H9 (cell line): Measurements from ENCODE around the gene CST3. TPM values are rescaled to one million over a fixed set of nuclear protein-coding genes. Genes with fewer than 3 reads are reported as not detected.

Source experiments
- DNase-seq: peaks from one replicate; pipeline ENCODE4 v3.0.0-alpha.2; 2017
- H2AFZ ChIP-seq: one replicate; pipeline ENCODE4 v1.6.1; 2013; ENCODE audit warnings: mild to moderate bottlenecking, low read length, control low read depth, moderate library complexity
- H2AK5ac ChIP-seq: 2 replicates; pipeline ENCODE4 v1.6.1; 2013; ENCODE audit warnings: low read length, control low read depth, mixed read lengths; ENCODE audit not compliant: insufficient read length
- H2BK120ac ChIP-seq: one replicate; pipeline ENCODE4 v1.6.1; 2013; ENCODE audit warnings: low read depth, mild to moderate bottlenecking, low read length, control low read depth, inconsistent platforms; ENCODE audit not compliant: poor library complexity, severe bottlenecking
- H2BK12ac ChIP-seq: 2 replicates; pipeline ENCODE4 v1.6.1; 2013; ENCODE audit warnings: low read length, control low read depth, mixed read lengths, low read depth; ENCODE audit not compliant: insufficient read length
- H2BK15ac ChIP-seq: 2 replicates; pipeline ENCODE4 v1.6.1; 2013; ENCODE audit warnings: low read depth, low read length, control low read depth
- H2BK20ac ChIP-seq: one replicate; pipeline ENCODE4 v1.6.1; 2013; ENCODE audit warnings: low read depth, mild to moderate bottlenecking, low read length, control low read depth, inconsistent platforms; ENCODE audit not compliant: poor library complexity, severe bottlenecking
- H2BK5ac ChIP-seq: 2 replicates; pipeline ENCODE4 v1.6.1; 2013; ENCODE audit warnings: low read length, control low read depth, mixed read lengths; ENCODE audit not compliant: insufficient read length
- H3K14ac ChIP-seq: 2 replicates; pipeline ENCODE4 v1.6.1; 2013; ENCODE audit warnings: low read length, control low read depth; ENCODE audit not compliant: insufficient read depth
- H3K18ac ChIP-seq: 2 replicates; pipeline ENCODE4 v1.6.1; 2013; ENCODE audit warnings: low read depth, mild to moderate bottlenecking, mixed read lengths, low read length, control low read depth; ENCODE audit not compliant: insufficient read length
- H3K23ac ChIP-seq: 2 replicates; pipeline ENCODE4 v1.6.1; 2013; ENCODE audit warnings: low read length, control low read depth, mixed read lengths, low read depth; ENCODE audit not compliant: insufficient read length
- H3K23me2 ChIP-seq: 2 replicates; pipeline ENCODE4 v1.6.1; 2013; ENCODE audit warnings: low read depth, mild to moderate bottlenecking, mixed read lengths, low read length, control low read depth; ENCODE audit not compliant: insufficient read length, poor library complexity, severe bottlenecking
- H3K27ac ChIP-seq: 2 replicates; pipeline ENCODE4 v1.5.1; 2013; ENCODE audit warnings: low read length, control low read depth, mixed read lengths, low read depth; ENCODE audit not compliant: insufficient read length
- H3K27me3 ChIP-seq: 2 replicates; pipeline ENCODE4 v1.6.1; 2013; ENCODE audit warnings: low read length, control low read depth, inconsistent platforms; ENCODE audit not compliant: insufficient read depth
- H3K4ac ChIP-seq: 2 replicates; pipeline ENCODE4 v1.6.1; 2013; ENCODE audit warnings: low read depth, mild to moderate bottlenecking, control low read depth, inconsistent platforms, low read length, moderate library complexity
- H3K4me1 ChIP-seq: 2 replicates; pipeline ENCODE4 v1.6.1; 2013; ENCODE audit warnings: low read length, control low read depth, inconsistent platforms; ENCODE audit not compliant: insufficient read depth
- H3K4me2 ChIP-seq: 2 replicates; pipeline ENCODE4 v1.6.1; 2013; ENCODE audit warnings: low read length, control low read depth, mixed read lengths; ENCODE audit not compliant: insufficient read length, insufficient read depth
- H3K56ac ChIP-seq: 2 replicates; pipeline ENCODE4 v1.6.1; 2013; ENCODE audit warnings: low read depth, mild to moderate bottlenecking, mixed read lengths, low read length, control low read depth; ENCODE audit not compliant: insufficient read length
- H3K79me1 ChIP-seq: 2 replicates; pipeline ENCODE4 v1.6.1; 2013; ENCODE audit warnings: low read depth, mild to moderate bottlenecking, moderate library complexity, low read length, control low read depth, inconsistent platforms; ENCODE audit not compliant: insufficient read depth, poor library complexity, severe bottlenecking
- H3K79me2 ChIP-seq: 2 replicates; pipeline ENCODE4 v1.6.1; 2013; ENCODE audit warnings: low read length, control low read depth, inconsistent platforms; ENCODE audit not compliant: insufficient read depth
- H3K9ac ChIP-seq: 2 replicates; pipeline ENCODE4 v1.6.1; 2013; ENCODE audit warnings: low read length, control low read depth, mixed read lengths; ENCODE audit not compliant: insufficient read length; ENCODE audit errors: extremely low read depth
- H3K9me3 ChIP-seq: one replicate; pipeline ENCODE4 v1.6.1; 2013; ENCODE audit warnings: low read depth, low read length, inconsistent platforms; ENCODE audit not compliant: control insufficient read depth
- H3T11ph ChIP-seq: one replicate; pipeline ENCODE4 v1.6.1; 2013; ENCODE audit warnings: mild to moderate bottlenecking, low read length, control low read depth, inconsistent platforms
- H4K20me1 ChIP-seq: one replicate; pipeline ENCODE4 v1.6.1; 2013; ENCODE audit not compliant: control insufficient read depth, insufficient read length, insufficient read depth
- H4K5ac ChIP-seq: 2 replicates; pipeline ENCODE4 v1.6.1; 2013; ENCODE audit warnings: low read depth, mild to moderate bottlenecking, mixed read lengths, low read length, control low read depth; ENCODE audit not compliant: insufficient read length
- H4K8ac ChIP-seq: replicated peaks from 2 replicates; pipeline ENCODE4 v1.6.1; 2013; ENCODE audit warnings: low read length, control low read depth, mixed read lengths, low read depth; ENCODE audit not compliant: insufficient read length
- H4K91ac ChIP-seq: 2 replicates; pipeline ENCODE4 v1.6.1; 2013; ENCODE audit warnings: low read depth, mild to moderate bottlenecking, moderate library complexity, mixed read lengths, low read length, control low read depth; ENCODE audit not compliant: insufficient read length
- H3K27ac Mint-ChIP-seq, 3 experiments: 2 replicates in 2 of 3; 3 replicates in 1 of 3; pipeline ENCODE4 v1.8.0; 2020 to 2021; ENCODE audit warnings: mixed read lengths in 3 of 3, mild to moderate bottlenecking in 1 of 3, moderate library complexity in 1 of 3
- H3K27me3 Mint-ChIP-seq: 2 replicates; pipeline ENCODE4 v1.8.0; 2021; ENCODE audit warnings: low read depth, mild to moderate bottlenecking, moderate library complexity, mixed read lengths
- H3K36me3 Mint-ChIP-seq, 3 experiments: 2 replicates in 2 of 3; 3 replicates in 1 of 3; pipeline ENCODE4 v1.8.0; 2020 to 2021; ENCODE audit warnings: low read depth in 3 of 3, mixed read lengths in 3 of 3; ENCODE audit not compliant: insufficient read depth in 1 of 3
- H3K4me1 Mint-ChIP-seq, 2 experiments: 2 replicates each; pipeline ENCODE4 v1.8.0; 2020; ENCODE audit warnings: mixed read lengths in 2 of 2
- H3K4me3 Mint-ChIP-seq, 2 experiments: 2 replicates in 1 of 2; 3 replicates in 1 of 2; pipeline ENCODE4 v1.8.0; 2020 to 2021; ENCODE audit warnings: mild to moderate bottlenecking in 2 of 2, mixed read lengths in 2 of 2, moderate library complexity in 1 of 2
- H3K9me3 Mint-ChIP-seq, 2 experiments: 2 replicates in 1 of 2; 3 replicates in 1 of 2; pipeline ENCODE4 v1.8.0; 2020; ENCODE audit warnings: mild to moderate bottlenecking in 2 of 2, mixed read lengths in 2 of 2, moderate library complexity in 1 of 2
- WGBS: extraction: QIAGEN DNeasy Blood & Tissue Kit; methylation state at CpG from one replicate; pipeline ENCODE4 v1.1.7; 2013; ENCODE audit warnings: missing lambda C conversion rate, low lambda C conversion rate, mixed read lengths; ENCODE audit not compliant: insufficient read length; ENCODE audit errors: extremely low coverage; 5-methylcytosine and 5-hydroxymethylcytosine counted together
- total RNA-seq: library from RNA; stranded (reverse); gene quantifications from 2 replicates; pipeline ENCODE4 v1.2.1, GENCODE V29; 2021
- TF ChIP-seq, protein P1 (sequence below): fragments of 200-600 bp; sonication (generic); conservative IDR thresholded peaks from 3 replicates; pipeline ENCODE4 v1.8.0; 2021; ENCODE audit warnings: antibody characterized with exemption, mild to moderate bottlenecking

Gene CST3
- total RNA-seq, 1 experiment from 2014 or later, result 77.2 TPM

DNA sequence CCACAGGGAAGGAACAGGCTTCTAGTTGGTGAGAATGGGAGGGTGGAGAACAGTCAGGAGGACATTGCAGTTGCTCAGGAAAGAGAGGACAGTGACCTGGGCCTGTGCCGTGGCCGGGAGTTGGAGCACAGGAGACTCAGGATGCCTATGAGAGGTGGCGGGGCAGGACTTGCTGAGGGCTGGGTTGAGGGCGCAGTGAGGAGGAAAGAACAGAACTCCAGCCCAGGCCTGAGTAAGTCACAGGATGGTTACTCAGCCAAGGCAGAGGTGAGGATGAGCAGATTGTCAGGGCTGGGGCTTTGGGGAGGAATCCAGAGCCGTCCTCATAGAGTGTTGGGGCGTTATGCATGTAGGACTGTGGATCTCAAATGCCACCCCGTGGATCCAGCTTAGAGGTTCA, 29.9 kb upstream of the CST3 start:
- Histone ChIP-seq H2BK20ac (no peak overlapping the region), H3K9ac (no peak overlapping the region), H3K27ac (no peak overlapping the region), H3K9me3 (no peaks in the 10 kb centered on the region), H3K4me2 (no peak overlapping the region), H3K14ac (no peak overlapping the region), H2AFZ (no peak overlapping the region), H4K20me1 (no peaks in the 10 kb centered on the region), H4K5ac (no peak overlapping the region), H4K91ac (no peak overlapping the region), H3K18ac (no peak overlapping the region), H2BK15ac (no peak overlapping the region), H2BK120ac (no peak overlapping the region), H3K23ac (no peak overlapping the region), H3K23me2 (no peaks in the 10 kb centered on the region), H3T11ph (no peak overlapping the region), H3K79me2 (no peaks in the 10 kb centered on the region), H3K79me1 (no peaks in the 10 kb centered on the region), H3K4ac (no peak overlapping the region), H3K27me3 (no peaks in the 10 kb centered on the region), H2BK5ac (no peak overlapping the region), H4K8ac (no peak overlapping the region), H2BK12ac (no peak overlapping the region), H3K56ac (no peak overlapping the region), H2AK5ac (no peak overlapping the region), H3K4me1 (no peaks in the 10 kb centered on the region)
- H3K36me3 Mint-ChIP-seq, result no peaks in the 10 kb centered on the region
- TF ChIP-seq, protein P1, sequence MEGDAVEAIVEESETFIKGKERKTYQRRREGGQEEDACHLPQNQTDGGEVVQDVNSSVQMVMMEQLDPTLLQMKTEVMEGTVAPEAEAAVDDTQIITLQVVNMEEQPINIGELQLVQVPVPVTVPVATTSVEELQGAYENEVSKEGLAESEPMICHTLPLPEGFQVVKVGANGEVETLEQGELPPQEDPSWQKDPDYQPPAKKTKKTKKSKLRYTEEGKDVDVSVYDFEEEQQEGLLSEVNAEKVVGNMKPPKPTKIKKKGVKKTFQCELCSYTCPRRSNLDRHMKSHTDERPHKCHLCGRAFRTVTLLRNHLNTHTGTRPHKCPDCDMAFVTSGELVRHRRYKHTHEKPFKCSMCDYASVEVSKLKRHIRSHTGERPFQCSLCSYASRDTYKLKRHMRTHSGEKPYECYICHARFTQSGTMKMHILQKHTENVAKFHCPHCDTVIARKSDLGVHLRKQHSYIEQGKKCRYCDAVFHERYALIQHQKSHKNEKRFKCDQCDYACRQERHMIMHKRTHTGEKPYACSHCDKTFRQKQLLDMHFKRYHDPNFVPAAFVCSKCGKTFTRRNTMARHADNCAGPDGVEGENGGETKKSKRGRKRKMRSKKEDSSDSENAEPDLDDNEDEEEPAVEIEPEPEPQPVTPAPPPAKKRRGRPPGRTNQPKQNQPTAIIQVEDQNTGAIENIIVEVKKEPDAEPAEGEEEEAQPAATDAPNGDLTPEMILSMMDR, result no peak
- WGBS, result no CpG with 5 or more reads among the region's 7 CpGs
- no peak for DNase-seq
- no peaks in the 10 kb centered on the region for H3K4me1 Mint-ChIP-seq
- H3K4me3 Mint-ChIP-seq, result no peak overlapping the region
- no peaks in the 10 kb centered on the region for H3K9me3 Mint-ChIP-seq
- no peak overlapping the region for H3K27ac Mint-ChIP-seq
- H3K27me3 Mint-ChIP-seq, result no peaks in the 10 kb centered on the region
